Ectodermal cell (in vitro differentiated cells): ENCODE results near the gene FNDC1.

ENCODE experiments used
- H3K27ac ChIP-seq: 2 replicates; pipeline ENCODE4 v1.7.0; 2013; ENCODE audit warnings: mild to moderate bottlenecking, low read depth, low read length; ENCODE audit not compliant: insufficient read depth, poor library complexity, severe bottlenecking
- H3K27me3 ChIP-seq: 2 replicates; pipeline ENCODE4 v1.7.0; 2013; ENCODE audit warnings: mild to moderate bottlenecking, low read length; ENCODE audit not compliant: insufficient read depth, control insufficient read depth, poor library complexity, severe bottlenecking
- H3K36me3 ChIP-seq: one replicate; pipeline ENCODE4 v1.7.0; 2013; ENCODE audit warnings: low read length; ENCODE audit not compliant: control insufficient read depth, insufficient read depth
- H3K4me1 ChIP-seq: one replicate; pipeline ENCODE4 v1.7.0; 2013; ENCODE audit warnings: low read length; ENCODE audit not compliant: control insufficient read depth, insufficient read depth
- H3K4me3 ChIP-seq: 2 replicates; pipeline ENCODE4 v1.7.0; 2013; ENCODE audit warnings: low read depth, low read length, control low read depth; ENCODE audit not compliant: insufficient read depth
- H3K9me3 ChIP-seq: 2 replicates; pipeline ENCODE4 v1.7.0; 2013; ENCODE audit warnings: mild to moderate bottlenecking, low read length, moderate library complexity; ENCODE audit not compliant: control insufficient read depth
- WGBS, 2 experiments: methylation state at CpG; one replicate each; pipeline ENCODE4 v1.1.7; 2013; ENCODE audit warnings: missing lambda C conversion rate in 2 of 2; 5-methylcytosine and 5-hydroxymethylcytosine counted together

The FNDC1 gene

GRCh38 chr6:159197251-159197650 lies 28.1 kb downstream of the FNDC1 start:
- H3K27ac ChIP-seq: no peak overlapping the region
- H3K4me3 ChIP-seq: no peak overlapping the region
- no peaks in the 10 kb centered on the region for H3K36me3 ChIP-seq
- H3K9me3 ChIP-seq: no peaks in the 10 kb centered on the region
- H3K4me1 ChIP-seq: no peaks in the 10 kb centered on the region
- H3K27me3 ChIP-seq: no peaks in the 10 kb centered on the region
- WGBS, 2 experiments: 92 to 94% methylated on average over 7 of the region's 7 CpGs

GRCh38 chr6:159201336-159201735 lies 32.1 kb downstream of the FNDC1 start:
- Histone ChIP-seq H3K27me3 (no peaks in the 10 kb centered on the region), H3K27ac (no peak overlapping the region), H3K4me1 (no peaks in the 10 kb centered on the region), H3K36me3 (no peaks in the 10 kb centered on the region), H3K9me3 (no peaks in the 10 kb centered on the region), H3K4me3 (no peak overlapping the region)
- 87 to 89% methylated on average over 1 of the region's 1 CpG for WGBS, 2 experiments

- Histone ChIP-seq H3K27me3 (no peaks in the 10 kb centered on the region), H3K27ac (no peak overlapping the region), H3K9me3 (no peaks in the 10 kb centered on the region), H3K4me3 (no peak overlapping the region), H3K36me3 (no peaks in the 10 kb centered on the region), H3K4me1 (no peaks in the 10 kb centered on the region)
- 94 to 95% methylated on average over 9 of the region's 9 CpGs for WGBS, 2 experiments
Observed at GRCh38 chr6:159203304-159204005, 34.3 kb downstream of the FNDC1 start.

- Histone ChIP-seq H3K4me1 (no peaks in the 10 kb centered on the region), H3K9me3 (no peaks in the 10 kb centered on the region), H3K27ac (no peak overlapping the region), H3K4me3 (no peak overlapping the region), H3K36me3 (no peaks in the 10 kb centered on the region), H3K27me3 (no peaks in the 10 kb centered on the region)
- 96 to 97% methylated on average over 3 of the region's 3 CpGs for WGBS, 2 experiments
Observed at GRCh38 chr6:159204605-159205004, 35.4 kb downstream of the FNDC1 start.

DNA sequence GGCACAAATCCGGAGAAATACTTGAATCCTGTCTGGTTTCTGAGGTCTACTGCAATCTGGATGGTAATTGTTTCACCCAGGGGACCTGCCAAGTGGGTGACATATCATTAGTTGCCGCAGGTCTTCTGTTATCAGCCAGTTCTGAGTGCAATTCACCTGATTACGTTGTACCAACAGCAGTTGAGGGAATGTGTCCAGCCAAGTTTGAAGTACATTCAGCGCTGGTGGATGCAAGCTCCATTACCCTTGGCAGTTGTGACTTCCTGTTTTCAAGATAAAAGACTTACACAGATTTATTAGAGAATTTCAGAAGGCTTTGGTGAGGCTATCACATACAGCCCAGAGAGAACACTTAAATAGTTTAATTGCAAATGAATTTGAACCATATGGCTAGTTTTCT lies 42.8 kb downstream of the FNDC1 start:
- Histone ChIP-seq H3K36me3 (no peaks in the 10 kb centered on the region), H3K4me3 (no peak overlapping the region), H3K27ac (no peak overlapping the region), H3K27me3 (no peaks in the 10 kb centered on the region), H3K4me1 (peaks cover 10% of the 10 kb centered on the region), H3K9me3 (no peaks in the 10 kb centered on the region)
- WGBS, 2 experiments: 87 to 96% methylated on average over 4 of the region's 4 CpGs

DNA sequence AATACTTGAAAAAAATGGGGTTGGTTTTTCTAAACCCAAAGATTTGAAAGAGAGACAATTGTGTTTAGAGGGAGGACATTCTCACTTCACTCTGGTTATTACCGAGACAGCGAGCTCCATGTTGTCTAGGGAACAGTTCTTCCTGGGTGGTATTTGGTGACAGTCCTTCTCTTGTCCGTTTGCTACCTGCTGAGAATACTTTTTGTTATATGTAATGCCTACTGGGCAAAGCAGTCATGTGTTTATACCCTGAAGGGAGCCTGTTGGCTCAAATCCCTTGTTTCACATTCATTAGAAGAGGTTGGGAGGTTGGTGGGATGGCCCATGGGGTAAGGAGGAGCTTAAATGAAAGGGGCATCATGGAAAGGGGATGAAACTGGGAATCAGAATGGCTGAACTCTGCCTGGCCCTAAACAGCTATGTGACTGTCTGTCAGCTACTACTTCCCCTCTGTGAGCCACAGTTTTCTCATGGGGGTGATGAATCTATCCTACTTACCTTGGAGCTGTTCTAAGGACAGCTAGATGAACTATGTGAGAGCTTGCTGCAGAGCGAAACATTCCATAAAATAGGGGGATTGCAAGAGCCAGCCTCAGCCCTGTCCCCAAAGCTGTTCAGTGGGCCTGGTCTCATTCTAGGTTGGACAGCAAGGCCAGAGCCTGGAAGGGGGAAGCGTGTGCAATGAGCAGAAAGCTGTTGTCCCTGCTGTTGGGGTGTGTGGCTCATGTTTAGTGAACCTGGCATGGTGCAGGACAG lies 43.5 kb downstream of the FNDC1 start:
- no peak overlapping the region for H3K4me3 ChIP-seq
- no peak overlapping the region for H3K27ac ChIP-seq
- peaks cover 10% of the 10 kb centered on the region for H3K4me1 ChIP-seq
- H3K9me3 ChIP-seq: no peaks in the 10 kb centered on the region
- no peaks in the 10 kb centered on the region for H3K36me3 ChIP-seq
- H3K27me3 ChIP-seq: no peaks in the 10 kb centered on the region
- 50 to 72% methylated on average over 5 of the region's 5 CpGs for WGBS, 2 experiments

- H3K27ac ChIP-seq: no peak overlapping the region
Observed at GRCh38 chr6:159213405-159213804, 44.2 kb downstream of the FNDC1 start.

DNA sequence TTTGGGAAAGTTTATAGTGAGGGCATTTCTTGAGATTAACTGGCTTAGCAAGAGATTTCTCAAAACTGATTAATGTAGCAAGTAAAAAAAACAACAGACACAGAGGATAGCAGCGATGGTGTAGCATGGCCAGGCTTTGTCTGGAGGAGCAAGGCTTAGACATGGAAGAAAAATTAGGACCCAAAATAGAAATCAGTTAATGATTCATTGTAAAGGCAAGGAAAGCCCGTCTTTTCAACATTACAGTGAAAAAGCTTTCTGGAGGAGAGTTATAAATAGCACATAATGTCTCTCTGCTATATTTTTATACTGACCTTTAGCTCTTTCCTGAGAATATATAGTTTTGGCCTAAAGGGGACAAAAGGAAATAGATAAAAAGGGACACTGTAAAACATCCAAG lies 45.1 kb downstream of the FNDC1 start:
- Histone ChIP-seq H3K4me1 (peaks cover 10% of the 10 kb centered on the region), H3K36me3 (no peaks in the 10 kb centered on the region), H3K27ac (no peak overlapping the region), H3K27me3 (no peaks in the 10 kb centered on the region), H3K4me3 (no peak overlapping the region), H3K9me3 (no peaks in the 10 kb centered on the region)
- 91 to 99% methylated on average over 1 to 2 of the region's 2 CpGs for WGBS, 2 experiments

More at GRCh38 chr6:159213405-159213804, 44.2 kb downstream of the FNDC1 start:
- WGBS, 2 experiments: 87 to 88% methylated on average over 3 of the region's 3 CpGs
- H3K4me3 ChIP-seq: no peak overlapping the region
- H3K36me3 ChIP-seq: no peaks in the 10 kb centered on the region
- no peaks in the 10 kb centered on the region for H3K27me3 ChIP-seq
- peaks cover 10% of the 10 kb centered on the region for H3K4me1 ChIP-seq
- H3K9me3 ChIP-seq: no peaks in the 10 kb centered on the region

- no peak overlapping the region for H3K27ac ChIP-seq
- H3K4me1 ChIP-seq: peaks cover 9% of the 10 kb centered on the region
- no peaks in the 10 kb centered on the region for H3K9me3 ChIP-seq
- 55% methylated on average over 17 of the region's 17 CpGs for WGBS, 2 experiments
- H3K4me3 ChIP-seq: no peak overlapping the region
- H3K27me3 ChIP-seq: no peaks in the 10 kb centered on the region
- no peaks in the 10 kb centered on the region for H3K36me3 ChIP-seq
Observed at GRCh38 chr6:159217595-159218275, 48.5 kb downstream of the FNDC1 start.

- Histone ChIP-seq H3K36me3 (no peaks in the 10 kb centered on the region), H3K4me3 (no peak overlapping the region), H3K4me1 (no peaks in the 10 kb centered on the region), H3K9me3 (no peaks in the 10 kb centered on the region), H3K27me3 (no peaks in the 10 kb centered on the region), H3K27ac (no peak overlapping the region)
- WGBS, 2 experiments: 88 to 89% methylated on average over 5 of the region's 5 CpGs
Observed at GRCh38 chr6:159220093-159220492, 50.9 kb downstream of the FNDC1 start.
